Amniotic stem cell (primary cell): Measurements from ENCODE around the gene ATP8B4.
A peak's percentile ranks its signal among the peaks of the same experiment; 100 is the strongest.

Source experiments
- DNase-seq: peaks from one replicate; lab custom pipeline; 2025; lab: John Stamatoyannopoulos, UW

Gene ATP8B4

DNA sequence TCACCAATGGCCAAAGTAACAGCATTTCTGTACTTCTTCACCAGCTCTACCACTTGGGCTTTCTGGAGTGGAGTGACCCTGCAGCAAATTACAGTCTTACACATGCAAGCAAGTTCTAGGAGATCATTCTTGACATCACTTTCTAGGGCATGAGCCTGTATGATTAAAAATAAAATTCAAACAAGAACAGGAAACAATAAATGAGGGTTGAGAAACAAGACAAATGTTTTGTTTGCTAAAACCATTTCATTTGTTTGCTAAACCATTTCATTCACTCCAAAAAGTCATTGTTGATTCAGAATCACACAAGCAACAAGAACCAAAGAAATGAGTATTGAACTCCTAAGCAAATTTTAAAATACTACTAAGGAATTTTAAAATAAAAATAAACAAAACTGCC, 220.9 kb downstream of the ATP8B4 start:
- no peak for DNase-seq

DNA sequence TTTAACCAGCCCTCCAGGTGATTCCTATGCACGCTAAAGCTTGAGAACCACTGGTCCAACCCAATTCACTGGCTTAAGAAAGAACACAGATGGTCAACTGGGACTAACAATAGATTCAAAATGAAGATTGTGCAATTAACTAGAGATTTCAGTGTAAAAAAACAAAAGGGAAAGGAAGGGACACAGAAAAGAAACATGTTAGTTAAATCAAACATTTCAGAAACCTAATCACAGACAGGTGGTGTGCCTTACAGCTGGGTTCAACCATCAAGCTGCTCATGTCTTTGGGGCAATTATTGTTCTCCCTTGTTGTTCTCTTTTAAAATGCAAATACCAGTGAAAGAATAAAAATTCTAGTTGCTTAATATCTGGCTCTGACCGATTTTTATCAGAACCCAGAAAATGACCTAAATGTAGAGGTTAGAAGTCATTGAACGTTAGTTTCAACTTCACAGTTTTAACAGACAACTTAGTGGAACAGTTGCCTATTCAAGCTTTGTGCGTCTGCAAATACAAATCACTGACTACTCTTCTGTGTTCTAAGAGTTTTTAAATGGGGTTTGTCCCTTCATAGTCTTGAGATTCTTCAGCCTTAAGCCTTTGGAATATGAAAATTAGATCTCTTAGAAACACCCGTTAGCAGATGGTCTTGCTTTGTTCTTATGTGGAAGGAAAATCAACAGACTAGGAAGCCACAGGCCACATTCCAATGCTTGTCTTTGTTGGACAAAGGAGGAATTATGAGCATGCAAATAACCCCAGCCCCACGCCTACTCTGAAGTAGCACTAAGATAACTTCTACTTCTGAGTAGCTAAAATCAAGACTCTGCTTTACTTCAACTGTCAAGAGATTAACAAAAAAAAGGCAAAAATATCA, 223.4 kb downstream of the ATP8B4 start:
- DNase-seq: no peak

DNA sequence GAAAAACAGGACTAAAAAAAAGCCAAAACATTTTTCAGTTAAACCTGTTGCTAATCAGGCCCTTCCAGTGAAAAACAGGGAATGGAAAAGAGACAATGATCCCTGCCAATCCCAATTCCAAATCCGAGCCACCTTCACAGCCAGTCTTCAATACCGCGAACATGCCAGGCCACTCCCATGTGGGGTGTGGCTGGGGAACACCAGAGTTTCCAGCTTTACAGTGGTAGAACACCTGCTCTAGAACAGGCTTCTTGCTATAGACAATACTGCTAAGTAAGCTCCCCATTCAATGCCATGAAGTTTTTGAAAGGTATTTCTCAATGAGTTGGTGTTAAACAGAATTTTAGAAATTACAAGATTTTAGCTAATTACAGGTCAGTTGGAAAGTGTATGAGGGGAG, 228.3 kb downstream of the ATP8B4 start:
- DNase-seq: no peak

DNA sequence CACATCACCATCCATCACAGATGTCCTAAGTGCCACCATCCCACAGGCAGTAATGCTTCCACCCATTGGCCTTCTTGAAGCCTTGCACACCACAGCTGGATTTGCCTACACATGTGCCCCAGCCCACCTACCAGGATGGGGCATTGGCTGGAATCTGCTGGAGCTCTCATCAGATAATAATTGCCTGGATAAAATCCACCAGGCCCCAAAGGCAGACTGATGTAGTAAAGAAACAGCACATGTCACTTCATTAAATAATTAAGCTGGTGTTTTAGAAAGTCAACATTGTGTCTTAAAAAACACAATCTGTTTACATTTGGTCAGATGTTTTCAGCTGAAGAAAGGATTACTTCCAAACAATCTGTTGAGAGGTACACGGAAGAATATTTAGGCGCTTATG, 229.5 kb downstream of the ATP8B4 start:
- no peak for DNase-seq

GRCh38 chr15:49888734-49889133, 230.3 kb downstream of the ATP8B4 start:
- no peak for DNase-seq

DNA sequence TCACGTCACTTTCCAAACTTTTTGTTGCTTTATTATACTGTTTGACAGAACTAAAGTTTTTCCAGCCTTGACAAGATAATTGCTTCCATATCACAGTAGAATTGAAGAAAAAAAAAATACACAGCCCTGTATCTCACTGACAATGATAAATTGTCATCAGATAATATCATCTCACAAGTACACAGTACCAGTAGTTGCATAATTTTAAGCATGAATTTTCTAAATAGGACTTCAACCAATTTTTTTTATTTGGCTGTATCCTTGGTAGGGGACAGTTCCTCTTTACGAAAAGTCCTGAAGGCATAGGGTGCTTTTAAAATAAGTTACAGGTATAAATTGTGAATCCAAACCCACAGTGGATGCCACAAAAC, 230.7 kb downstream of the ATP8B4 start:
- DNase-seq: no peak

GRCh38 chr15:49887659-49888322, 231.2 kb downstream of the ATP8B4 start:
- no peak for DNase-seq

GRCh38 chr15:49883121-49883520, 235.9 kb downstream of the ATP8B4 start:
- no peak for DNase-seq

DNA sequence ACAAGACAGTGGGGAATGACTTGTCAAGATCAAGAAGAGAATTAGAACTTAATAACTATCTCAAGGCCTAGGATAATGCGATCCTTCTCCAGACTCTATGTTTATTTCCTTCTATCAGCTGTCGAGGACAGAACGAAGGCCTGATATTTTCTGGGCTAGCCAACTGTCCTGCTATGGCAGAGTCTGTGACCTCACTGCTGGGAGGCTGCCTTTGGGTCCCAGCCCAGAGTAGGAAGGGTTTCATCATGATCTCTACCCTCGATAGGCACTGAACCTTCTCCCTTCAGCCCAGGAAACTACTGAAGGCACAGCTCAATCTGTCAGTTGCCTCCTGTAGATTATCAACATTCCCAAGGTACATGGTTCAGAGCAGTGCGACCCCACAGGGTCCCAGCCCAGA, 237.2 kb downstream of the ATP8B4 start:
- DNase-seq: no peak

- no peak for DNase-seq
These were observed 237.6 kb downstream of the ATP8B4 start for GRCh38 chr15:49881433-49881832.

DNA sequence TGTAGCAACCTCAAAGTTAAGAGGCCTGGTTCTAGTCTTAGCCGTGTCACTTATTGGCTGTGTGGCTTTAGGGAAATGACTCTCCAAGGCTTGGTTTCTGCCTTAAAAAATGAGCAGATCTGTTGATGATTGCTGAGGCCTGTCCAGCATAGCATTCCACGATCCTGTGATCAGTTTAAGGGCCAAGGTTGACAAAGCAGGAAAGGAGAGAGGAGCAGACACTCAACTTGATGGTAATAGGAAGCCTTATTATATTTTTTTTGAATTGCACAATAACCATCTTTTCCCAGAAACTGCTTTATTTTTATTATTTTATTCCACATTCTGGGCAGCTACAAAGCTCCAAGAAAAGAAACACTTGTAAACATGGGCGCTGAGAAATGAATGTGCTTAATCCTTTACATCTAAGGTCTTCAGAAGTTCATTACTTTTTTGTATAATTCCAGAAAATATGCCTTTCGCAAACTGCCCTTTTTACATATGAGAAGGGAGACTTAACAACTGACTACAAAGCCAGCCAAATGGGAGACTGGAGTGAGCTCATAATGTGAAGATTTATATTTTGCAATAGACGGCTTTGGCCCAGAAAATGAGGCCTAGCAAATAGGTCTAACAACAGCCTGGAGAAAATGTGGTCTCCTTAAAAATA, 241.0 kb downstream of the ATP8B4 start:
- no peak for DNase-seq

GRCh38 chr15:49877117-49877872, 241.7 kb downstream of the ATP8B4 start:
- no peak for DNase-seq

DNA sequence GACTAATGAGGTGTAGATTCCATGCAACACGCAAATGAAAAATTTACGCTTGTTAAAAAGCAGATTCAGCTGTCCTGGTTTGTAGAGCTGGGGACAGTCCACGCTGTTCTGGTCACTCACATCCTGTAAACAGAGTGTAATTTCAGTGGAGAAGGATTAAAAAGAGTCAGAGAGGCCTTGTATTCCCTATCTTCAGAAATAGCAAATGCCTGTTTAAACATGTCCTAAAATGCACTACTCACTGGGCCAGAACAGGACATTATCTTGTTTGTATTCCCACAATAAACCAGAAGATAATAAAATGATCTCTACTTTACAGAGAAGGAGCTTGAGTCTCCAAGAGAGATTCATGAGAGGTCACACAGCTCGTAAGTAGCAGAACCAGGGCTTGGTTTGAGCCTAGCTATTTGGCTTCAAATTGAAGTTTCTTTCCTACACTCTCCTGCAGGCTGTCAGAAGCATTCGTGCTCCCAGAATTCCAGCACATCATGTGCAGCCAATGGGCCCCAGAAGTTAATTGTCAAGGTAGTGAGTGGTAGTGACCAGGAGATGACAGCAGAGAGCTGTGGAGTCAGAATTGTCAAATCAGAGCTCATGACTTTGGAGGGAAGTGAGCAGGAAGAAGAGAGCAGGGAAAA, 242.5 kb downstream of the ATP8B4 start:
- no peak for DNase-seq

- DNase-seq: no peak
These were observed 243.6 kb downstream of the ATP8B4 start for GRCh38 chr15:49875392-49875791.

- DNase-seq: no peak
These were observed 248.6 kb downstream of the ATP8B4 start for GRCh38 chr15:49870472-49870871.

DNA sequence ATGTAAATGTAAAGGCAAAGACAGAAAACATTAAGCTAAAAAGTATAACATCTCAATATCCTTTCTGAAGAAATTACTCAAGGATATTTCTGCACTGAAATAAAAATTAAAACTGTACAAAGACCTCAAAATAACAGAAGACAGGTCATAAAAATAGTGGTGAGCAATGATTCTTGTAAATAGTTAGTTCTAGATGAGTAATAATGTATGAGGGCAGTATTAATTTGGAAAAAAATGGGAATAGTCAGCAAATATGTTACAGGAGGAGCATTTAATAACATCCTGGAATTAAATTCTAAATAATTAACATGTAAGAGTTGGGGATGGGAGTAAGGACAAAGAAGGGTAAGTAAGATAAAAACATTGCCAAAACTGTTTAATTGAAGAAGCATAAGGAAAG, 250.7 kb downstream of the ATP8B4 start:
- no peak for DNase-seq

- no peak for DNase-seq
These were observed 252.9 kb downstream of the ATP8B4 start for GRCh38 chr15:49865925-49866757.

DNA sequence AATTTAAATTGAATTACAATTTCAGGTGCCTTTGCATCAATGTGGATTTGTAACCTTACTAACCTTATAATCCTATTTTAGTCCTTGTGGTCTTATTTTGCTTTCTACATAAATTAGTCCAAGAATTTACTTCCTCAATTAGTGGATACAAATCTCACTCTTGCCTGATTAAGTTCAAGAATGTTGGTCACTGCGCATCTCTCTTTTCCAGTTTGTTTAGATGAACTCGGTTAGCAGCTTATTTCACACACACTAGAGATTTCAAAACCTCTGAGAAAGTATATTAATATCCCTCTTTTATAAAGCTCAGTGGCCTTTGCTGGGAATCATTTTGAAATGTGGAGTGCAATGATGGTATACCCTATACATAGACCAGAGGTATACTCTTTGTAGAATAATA, 254.8 kb downstream of the ATP8B4 start:
- DNase-seq: no peak

- peak; percentile 55 for DNase-seq
These were observed 255.4 kb downstream of the ATP8B4 start for GRCh38 chr15:49863431-49864224.

GRCh38 chr15:49860101-49860500, 258.9 kb downstream of the ATP8B4 start:
- no peak for DNase-seq
